ENCODE data around the gene BNIP3.

Gene BNIP3

GRCh38 chr10:131979336-131979735, 2.4 kb downstream of the BNIP3 start:
- no peak for TF ChIP-seq TCF12 (IDR thresholded peaks at IDR 0.05; ENCODE audit: low read depth)
- TF ChIP-seq TAF1 (IDR thresholded peaks at IDR 0.05; ENCODE audit: low read depth): no peak
- TF ChIP-seq CEBPB (IDR thresholded peaks at IDR 0.05): no peak
- TF ChIP-seq RAD21 (IDR thresholded peaks at IDR 0.05; ENCODE audit: low read depth): no peak
- no peak for TF ChIP-seq NFIC (IDR thresholded peaks at IDR 0.05)
- TF ChIP-seq EGR1 (IDR thresholded peaks at IDR 0.05): no peak
- no peak for TF ChIP-seq MAX (IDR thresholded peaks at IDR 0.05)
- TF ChIP-seq EP300 (IDR thresholded peaks at IDR 0.05; ENCODE audit: borderline replicate concordance): no peak

GRCh38 chr10:131978851-131979250, 2.9 kb downstream of the BNIP3 start:
- TF ChIP-seq REST (IDR thresholded peaks at IDR 0.05; ENCODE audit: low read depth) (no peak), TCF12 (IDR thresholded peaks at IDR 0.05; ENCODE audit: low read depth) (no peak), CREB1 (IDR thresholded peaks at IDR 0.05; ENCODE audit: low read depth) (no peak), RAD21 (IDR thresholded peaks at IDR 0.05; ENCODE audit: low read depth) (no peak), USF1 (IDR thresholded peaks at IDR 0.05) (no peak), NFIC (IDR thresholded peaks at IDR 0.05) (no peak), EGR1 (IDR thresholded peaks at IDR 0.05) (no peak), MAX (IDR thresholded peaks at IDR 0.05) (no peak), ZBTB7A (IDR thresholded peaks at IDR 0.05; ENCODE audit: low read depth) (no peak), YY1 (IDR thresholded peaks at IDR 0.05; ENCODE audit: low read depth) (no peak), TEAD4 (IDR thresholded peaks at IDR 0.05) (no peak), FOXM1 (IDR thresholded peaks at IDR 0.05; ENCODE audit: borderline replicate concordance, low read depth) (no peak), TAF1 (IDR thresholded peaks at IDR 0.05; ENCODE audit: low read depth) (no peak), CEBPB (IDR thresholded peaks at IDR 0.05) (no peak), EP300 (IDR thresholded peaks at IDR 0.05; ENCODE audit: borderline replicate concordance) (no peak)

GRCh38 chr10:131978366-131978765, 3.4 kb downstream of the BNIP3 start:
- TF ChIP-seq EGR1 (IDR thresholded peaks at IDR 0.05) (no peak), TAF1 (IDR thresholded peaks at IDR 0.05; ENCODE audit: low read depth) (no peak), TCF12 (IDR thresholded peaks at IDR 0.05; ENCODE audit: low read depth) (no peak), EP300 (IDR thresholded peaks at IDR 0.05; ENCODE audit: borderline replicate concordance) (no peak), REST (IDR thresholded peaks at IDR 0.05; ENCODE audit: low read depth) (no peak), RAD21 (IDR thresholded peaks at IDR 0.05; ENCODE audit: low read depth) (no peak), YY1 (IDR thresholded peaks at IDR 0.05; ENCODE audit: low read depth) (no peak), NFIC (IDR thresholded peaks at IDR 0.05) (no peak), USF1 (IDR thresholded peaks at IDR 0.05) (no peak), MAX (IDR thresholded peaks at IDR 0.05) (no peak), TEAD4 (IDR thresholded peaks at IDR 0.05) (no peak), ZBTB7A (IDR thresholded peaks at IDR 0.05; ENCODE audit: low read depth) (no peak), CEBPB (IDR thresholded peaks at IDR 0.05) (no peak), FOXM1 (IDR thresholded peaks at IDR 0.05; ENCODE audit: borderline replicate concordance, low read depth) (no peak), CREB1 (IDR thresholded peaks at IDR 0.05; ENCODE audit: low read depth) (no peak)

- TF ChIP-seq YY1 (IDR thresholded peaks at IDR 0.05; ENCODE audit: low read depth) (no peak), MAX (IDR thresholded peaks at IDR 0.05) (no peak), EP300 (IDR thresholded peaks at IDR 0.05; ENCODE audit: borderline replicate concordance) (no peak), TCF12 (IDR thresholded peaks at IDR 0.05; ENCODE audit: low read depth) (no peak), REST (IDR thresholded peaks at IDR 0.05; ENCODE audit: low read depth) (no peak), ZBTB7A (IDR thresholded peaks at IDR 0.05; ENCODE audit: low read depth) (no peak)
Observed at GRCh38 chr10:131977323-131978096, 4.2 kb downstream of the BNIP3 start.
